ENCODE results near the gene RAVER1. TPM values are rescaled to one million over a fixed set of nuclear protein-coding genes. Genes with fewer than 3 reads are reported as not detected.

The RAVER1 gene
- total and polyA plus RNA-seq, 2 of the 8 experiments (the other 6 are each of a cell fraction or from before 2014, with no cell fraction given), result 5.7 to 70.5 TPM

GRCh38 chr19:10315335-10316214 lies 17.8 kb downstream of the RAVER1 start, which contains the start of gene FDX2 (continued):
- TF ChIP-seq CEBPB (IDR thresholded peaks at IDR 0.05; ENCODE audit: low read depth, low read length) (no peak), MAX (IDR thresholded peaks at IDR 0.05) (peak; percentile 95), CREB1 (IDR thresholded peaks at IDR 0.05) (no peak), KDM5A (IDR thresholded peaks at IDR 0.05; ENCODE audit: low read length) (peak; percentile 89), EZH2 (IDR thresholded peaks at IDR 0.05; ENCODE audit: low read depth, low read length, severe bottlenecking) (no peak), CBX5 (IDR thresholded peaks at IDR 0.05; ENCODE audit: low read depth, low read length) (no peak), ATF3 (IDR thresholded peaks at IDR 0.05; ENCODE audit: insufficient read depth, low read depth, low read length) (peak; percentile 91), SRF (IDR thresholded peaks at IDR 0.05; ENCODE audit: low read depth, low read length) (no peak), HDAC6 (IDR thresholded peaks at IDR 0.05; ENCODE audit: low read depth, low read length) (no peak), CBX8 (IDR thresholded peaks at IDR 0.05; ENCODE audit: borderline replicate concordance, low read depth, low read length) (no peak), YY1 (IDR thresholded peaks at IDR 0.05; ENCODE audit: low read depth, low read length) (peak; percentile 98), ZNF274 (IDR thresholded peaks at IDR 0.05; ENCODE audit: borderline replicate concordance, extremely low read depth, low read length) (no peak), RAD21 (IDR thresholded peaks at IDR 0.05 in 1 of 2, conservative IDR thresholded peaks at IDR 0.05 in 1 of 2; ENCODE audit: low read depth in 2 of 2, low read length in 2 of 2) (peak in 1 of 2 experiments; percentile 4; a peak in 1 of 4 replicates), SP4 (IDR thresholded peaks at IDR 0.05; ENCODE audit: low read length) (no peak), GTF2F1 (IDR thresholded peaks at IDR 0.05; ENCODE audit: borderline replicate concordance, low read depth, low read length) (peak; percentile 82; the same call in 1 of the 2 replicates), SAP30 (IDR thresholded peaks at IDR 0.05; ENCODE audit: insufficient read depth, insufficient replicate concordance, low read length) (peak; percentile 66), CHD1 (IDR thresholded peaks at IDR 0.05; ENCODE audit: low read depth, low read length) (no peak), NRF1 (IDR thresholded peaks at IDR 0.05; ENCODE audit: low read depth, low read length) (peak; percentile 70), TBP (IDR thresholded peaks at IDR 0.05; ENCODE audit: low read depth, low read length) (peak; percentile 61), PHF8 (conservative IDR thresholded peaks at IDR 0.05; ENCODE audit: low read depth, low read length) (peak; percentile 65; the same call in 1 of the 2 replicates), TAF1 (IDR thresholded peaks at IDR 0.05; ENCODE audit: low read depth, low read length) (peak; percentile 70), EP300 (IDR thresholded peaks at IDR 0.05; ENCODE audit: borderline replicate concordance in 1 of 2, low read depth in 2 of 2, low read length in 2 of 2) (no peak), JUN (IDR thresholded peaks at IDR 0.05; ENCODE audit: low read depth, low read length) (no peak), SIRT6 (IDR thresholded peaks at IDR 0.05; ENCODE audit: low read length) (no peak)

Measured in H1 (cell line).